Chondrocyte (in vitro differentiated cells): ENCODE results near the gene TCF7L2. TPM values are rescaled to one million over a fixed set of nuclear protein-coding genes. Genes with fewer than 3 reads are reported as not detected.

ENCODE experiments used
- DNase-seq: peaks from one replicate; pipeline ENCODE4 v3.0.0; 2021; ENCODE audit warnings: mixed read lengths, low spot score
- H3K27ac Mint-ChIP-seq: one replicate; pipeline ENCODE4 v1.8.0; 2021; ENCODE audit warnings: mild to moderate bottlenecking, moderate library complexity, mixed read lengths; ENCODE audit not compliant: unreplicated experiment
- H3K27me3 Mint-ChIP-seq: 2 replicates; pipeline ENCODE4 v1.8.0; 2021; ENCODE audit warnings: low read depth, mixed read lengths
- H3K36me3 Mint-ChIP-seq: 2 replicates; pipeline ENCODE4 v1.8.0; 2021; ENCODE audit warnings: low read depth, mixed read lengths
- H3K4me1 Mint-ChIP-seq: 2 replicates; pipeline ENCODE4 v1.8.0; 2021; ENCODE audit warnings: low read depth, mild to moderate bottlenecking, mixed read lengths
- H3K4me3 Mint-ChIP-seq: one replicate; pipeline ENCODE4 v1.8.0; 2021; ENCODE audit warnings: mild to moderate bottlenecking, moderate library complexity, mixed read lengths; ENCODE audit not compliant: unreplicated experiment
- H3K9me3 Mint-ChIP-seq: 2 replicates; pipeline ENCODE4 v1.8.0; 2021; ENCODE audit warnings: low read depth, mixed read lengths
- total RNA-seq: library from RNA; stranded (reverse); gene quantifications from 3 replicates; pipeline ENCODE4 v1.2.1, GENCODE V29; 2021
- TF ChIP-seq, protein P1 (sequence below): fragments of 200-600 bp; sonication (generic); IDR thresholded peaks from 2 replicates; pipeline ENCODE4 v1.5.0; 2021; ENCODE audit warnings: antibody characterized with exemption, mild to moderate bottlenecking, moderate library complexity

Gene TCF7L2
- total RNA-seq, 1 donor from 2014 or later: 30.9 TPM

DNA sequence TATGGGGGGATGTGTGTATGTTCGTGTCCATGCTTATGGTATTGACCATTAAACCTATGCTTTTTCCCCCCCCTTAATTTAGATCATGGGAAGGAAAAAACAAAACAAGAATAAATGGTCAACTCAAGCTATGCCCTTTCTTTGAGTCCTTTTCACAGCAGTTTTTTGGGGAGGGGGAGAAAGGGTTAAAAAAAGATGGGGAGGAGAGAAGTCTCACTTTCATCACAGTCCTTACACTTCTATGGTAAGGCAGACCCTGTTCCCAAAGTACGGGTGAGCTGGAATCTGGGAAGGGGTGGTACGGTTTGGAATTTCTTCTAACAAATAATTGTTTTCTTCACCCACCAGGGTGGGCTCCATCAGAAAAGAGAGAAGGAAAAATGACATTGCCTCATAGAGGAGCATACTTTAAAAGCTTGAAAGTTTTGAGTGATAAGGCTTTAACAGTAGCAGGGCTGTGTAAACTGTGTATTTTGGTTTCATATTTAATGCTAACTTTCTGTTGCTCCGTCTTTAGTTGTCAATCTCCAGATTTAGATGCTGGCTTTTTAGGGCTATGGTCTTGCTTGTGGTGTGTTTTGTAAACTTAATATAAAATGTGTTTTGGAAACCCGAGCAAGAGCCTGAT is 180.1 kb downstream of the TCF7L2 start:
- no peaks in the 10 kb centered on the region for H3K36me3 Mint-ChIP-seq
- peak overlapping the region; percentile 90 for H3K27ac Mint-ChIP-seq
- TF ChIP-seq, protein P1, sequence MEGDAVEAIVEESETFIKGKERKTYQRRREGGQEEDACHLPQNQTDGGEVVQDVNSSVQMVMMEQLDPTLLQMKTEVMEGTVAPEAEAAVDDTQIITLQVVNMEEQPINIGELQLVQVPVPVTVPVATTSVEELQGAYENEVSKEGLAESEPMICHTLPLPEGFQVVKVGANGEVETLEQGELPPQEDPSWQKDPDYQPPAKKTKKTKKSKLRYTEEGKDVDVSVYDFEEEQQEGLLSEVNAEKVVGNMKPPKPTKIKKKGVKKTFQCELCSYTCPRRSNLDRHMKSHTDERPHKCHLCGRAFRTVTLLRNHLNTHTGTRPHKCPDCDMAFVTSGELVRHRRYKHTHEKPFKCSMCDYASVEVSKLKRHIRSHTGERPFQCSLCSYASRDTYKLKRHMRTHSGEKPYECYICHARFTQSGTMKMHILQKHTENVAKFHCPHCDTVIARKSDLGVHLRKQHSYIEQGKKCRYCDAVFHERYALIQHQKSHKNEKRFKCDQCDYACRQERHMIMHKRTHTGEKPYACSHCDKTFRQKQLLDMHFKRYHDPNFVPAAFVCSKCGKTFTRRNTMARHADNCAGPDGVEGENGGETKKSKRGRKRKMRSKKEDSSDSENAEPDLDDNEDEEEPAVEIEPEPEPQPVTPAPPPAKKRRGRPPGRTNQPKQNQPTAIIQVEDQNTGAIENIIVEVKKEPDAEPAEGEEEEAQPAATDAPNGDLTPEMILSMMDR: no peak
- no peak overlapping the region for H3K4me3 Mint-ChIP-seq
- peaks cover 85% of the 10 kb centered on the region for H3K4me1 Mint-ChIP-seq
- DNase-seq: no peak
- no peaks in the 10 kb centered on the region for H3K9me3 Mint-ChIP-seq
- no peaks in the 10 kb centered on the region for H3K27me3 Mint-ChIP-seq

DNA sequence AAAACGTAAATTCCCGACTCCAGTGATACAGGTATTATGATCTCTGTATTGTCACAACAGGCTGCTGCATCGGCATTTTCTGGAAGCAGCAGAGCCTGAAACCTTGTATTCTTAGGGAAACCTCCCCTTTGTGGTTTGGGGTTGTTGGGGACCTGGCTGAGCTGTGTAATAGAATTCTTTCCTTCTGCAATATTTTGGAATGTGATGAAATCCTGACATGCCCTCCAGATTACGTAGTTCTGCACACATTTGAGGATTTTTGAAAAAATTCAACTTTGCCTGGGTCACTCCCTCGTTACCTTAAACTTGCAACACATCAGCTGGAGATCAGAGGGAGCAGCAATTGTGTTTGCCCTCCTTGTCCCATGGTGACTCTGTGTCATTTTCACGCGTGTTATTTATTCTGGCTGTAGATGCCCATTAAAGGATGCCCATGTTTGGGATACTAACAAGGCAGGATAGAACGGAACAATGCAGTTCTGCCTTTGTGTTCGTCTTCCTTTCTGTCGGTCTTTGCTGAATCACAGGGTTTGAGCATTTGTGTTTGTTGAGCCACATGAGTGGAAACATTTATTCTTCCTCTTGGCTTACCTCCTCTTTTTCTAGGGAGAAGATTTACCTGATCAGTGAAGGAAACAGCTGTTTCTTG is 181.7 kb downstream of the TCF7L2 start:
- Mint-ChIP-seq H3K27me3 (no peaks in the 10 kb centered on the region), H3K36me3 (no peaks in the 10 kb centered on the region), H3K4me1 (peaks cover 75% of the 10 kb centered on the region), H3K9me3 (no peaks in the 10 kb centered on the region), H3K27ac (peak overlapping the region; percentile 96), H3K4me3 (no peak overlapping the region)
- TF ChIP-seq, protein P1: no peak
- DNase-seq: no peak

DNA sequence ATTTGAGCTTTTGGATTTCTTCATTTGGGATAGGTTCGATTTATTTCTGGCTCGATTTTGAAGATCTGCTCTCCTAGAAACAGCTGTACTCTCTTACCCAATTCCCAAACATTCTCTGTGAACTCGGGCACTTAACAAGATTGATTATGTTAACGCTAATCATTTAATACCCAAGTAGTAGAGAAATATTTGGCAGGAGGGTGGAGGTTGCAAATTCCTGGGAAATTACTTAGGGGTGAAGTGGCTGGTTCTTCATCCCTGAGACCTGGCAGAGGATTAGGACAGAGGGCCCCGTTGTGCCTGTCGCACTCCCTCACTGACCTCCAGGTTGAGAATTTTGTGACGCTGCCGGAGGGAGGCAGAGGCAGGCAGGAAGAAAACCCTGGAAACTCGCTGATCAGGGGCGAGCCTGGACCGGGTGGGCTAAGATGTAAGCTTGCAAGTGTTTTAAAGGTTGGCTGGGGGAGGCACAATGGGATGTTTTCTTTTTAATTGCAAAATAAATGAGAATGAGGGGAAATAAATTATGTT is 182.6 kb downstream of the TCF7L2 start:
- DNase-seq: no peak
- Mint-ChIP-seq H3K36me3 (no peaks in the 10 kb centered on the region), H3K9me3 (no peaks in the 10 kb centered on the region), H3K4me1 (peaks cover 68% of the 10 kb centered on the region), H3K27ac (peak overlapping the region; percentile 96), H3K4me3 (peak overlapping the region; percentile 37), H3K27me3 (no peaks in the 10 kb centered on the region)
- TF ChIP-seq, protein P1: peak; percentile 32

DNA sequence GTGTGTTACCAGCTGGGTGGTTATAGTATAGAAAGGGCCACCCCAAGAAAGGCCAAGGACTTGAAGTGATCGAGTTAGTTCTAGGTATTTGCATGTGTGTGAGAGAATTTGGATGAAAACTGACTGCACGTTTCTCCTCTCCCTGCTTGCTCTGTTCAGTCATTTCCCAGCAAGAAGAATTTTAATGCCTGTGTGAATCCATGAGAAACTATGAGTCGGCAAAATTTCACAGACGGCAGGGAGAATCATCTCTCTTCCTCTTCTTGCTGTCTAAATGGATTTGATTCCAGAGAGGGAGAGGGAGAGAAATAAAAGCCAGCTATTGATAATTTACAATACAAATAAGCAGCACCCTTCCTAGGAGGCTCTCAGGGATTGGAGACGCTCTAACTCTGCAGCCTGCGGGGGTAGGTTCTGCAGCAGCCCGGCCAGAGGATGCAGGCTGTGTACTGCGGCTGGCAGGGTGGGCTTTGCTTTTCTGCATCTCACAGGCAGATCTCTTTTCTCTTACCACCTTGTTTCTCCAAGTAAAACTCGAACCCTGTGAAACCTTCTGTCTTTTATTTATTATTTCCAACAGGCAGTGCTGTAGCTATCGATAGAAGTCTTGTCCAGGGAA is 183.6 kb downstream of the TCF7L2 start:
- Mint-ChIP-seq H3K4me3 (no peak overlapping the region), H3K27me3 (no peaks in the 10 kb centered on the region)

DNA sequence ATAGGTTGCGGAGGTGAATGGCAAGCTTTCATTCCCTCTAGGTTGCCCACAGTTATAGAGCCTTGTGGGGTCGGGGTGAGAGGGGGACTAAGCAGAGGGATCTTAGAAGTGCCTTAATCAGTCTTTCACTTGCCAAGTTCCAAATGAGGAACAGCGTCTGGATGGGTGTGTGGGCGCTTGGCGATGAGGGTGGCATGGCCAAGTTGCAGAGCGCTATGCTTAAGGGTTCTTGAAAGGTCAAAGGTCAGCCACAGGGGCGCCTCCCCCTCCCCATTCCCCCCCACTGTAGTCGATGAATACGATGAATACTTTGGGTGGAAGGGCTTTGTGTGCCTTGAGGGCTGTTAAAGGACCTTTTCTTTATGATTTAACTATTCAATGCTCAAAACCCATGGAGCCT is 185.0 kb downstream of the TCF7L2 start:
- H3K9me3 Mint-ChIP-seq: no peaks in the 10 kb centered on the region
- no peak for DNase-seq
- H3K27ac Mint-ChIP-seq: no peak overlapping the region
- H3K27me3 Mint-ChIP-seq: no peaks in the 10 kb centered on the region
- H3K4me1 Mint-ChIP-seq: peaks cover 59% of the 10 kb centered on the region
- no peaks in the 10 kb centered on the region for H3K36me3 Mint-ChIP-seq
- TF ChIP-seq, protein P1: no peak
- H3K4me3 Mint-ChIP-seq: no peak overlapping the region

More for the DNA sequence above, 183.6 kb downstream of the TCF7L2 start:
- Mint-ChIP-seq H3K36me3 (no peaks in the 10 kb centered on the region), H3K27ac (peak overlapping the region; percentile 96), H3K4me1 (peaks cover 59% of the 10 kb centered on the region), H3K9me3 (no peaks in the 10 kb centered on the region)
- TF ChIP-seq, protein P1: no peak
- DNase-seq: no peak
